ENCODE results near the gene ATP6V1A. TPM values are rescaled to one million over a fixed set of nuclear protein-coding genes. Genes with fewer than 3 reads are reported as not detected.

ATP6V1A gene
- total RNA-seq, 1 experiment from 2014 or later = 43.8 TPM

DNA sequence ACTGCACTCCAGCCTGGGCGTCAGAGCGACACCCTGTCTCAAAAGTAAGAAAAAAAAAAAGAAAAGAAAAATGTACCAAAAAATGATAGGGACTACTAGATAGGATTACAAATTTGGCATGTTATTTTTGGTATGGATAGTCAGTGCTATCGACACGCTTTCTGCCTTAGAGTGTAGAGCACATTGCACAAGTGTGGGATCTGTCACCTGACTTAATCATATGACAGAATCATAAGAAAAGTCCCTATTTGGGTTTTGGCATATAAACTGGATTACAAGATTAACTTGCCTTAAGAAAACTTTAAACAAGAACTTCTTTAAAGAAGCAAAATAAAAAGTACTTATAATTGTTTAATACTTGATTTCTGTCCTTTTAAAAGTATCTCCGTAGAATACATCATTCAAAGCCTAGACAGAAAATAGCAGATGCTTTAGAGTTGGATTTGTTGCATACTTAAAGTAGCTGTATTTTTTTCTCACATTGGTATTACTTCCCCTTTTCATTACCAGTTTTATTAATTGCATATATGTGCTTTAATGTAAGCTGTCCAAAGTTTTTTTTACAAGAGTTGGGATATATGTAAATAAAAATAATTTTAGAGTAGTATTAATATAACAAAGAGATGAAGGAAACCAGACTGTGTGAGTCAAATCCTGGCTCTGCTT, 7.8 kb downstream of the ATP6V1A start:
- Histone ChIP-seq H3K4me3 (ENCODE audit: low read length) (no peak overlapping the region), H3K9me2 (replicated peaks; ENCODE audit: low read length) (no peaks in the 10 kb centered on the region), H3K36me3 (ENCODE audit: low read depth, low read length) (0 out of 2 replicates have a peak, but pooled peaks cover 3% of the 10 kb centered on the region), H3K9me3 (ENCODE audit: low read length) (no peaks in the 10 kb centered on the region), H3K9ac (ENCODE audit: low read length) (no peak overlapping the region), H3K4me2 (ENCODE audit: low read length) (no peak overlapping the region), H3K27ac (ENCODE audit: low read length) (no peak overlapping the region), H3F3A (ENCODE audit: low read length, unreplicated experiment) (no peaks in the 10 kb centered on the region), H4K20me1 (ENCODE audit: low read length) (no peaks in the 10 kb centered on the region), H3K4me1 (ENCODE audit: insufficient read depth, low read length) (no peaks in the 10 kb centered on the region), H3K79me2 (ENCODE audit: low read length) (peaks cover 55% of the 10 kb centered on the region), H3K27me3 (ENCODE audit: low read length) (no peaks in the 10 kb centered on the region), H2AFZ (ENCODE audit: low read length) (no peak overlapping the region)
- no TSS peak for BruUV-seq (replicated peaks)
- TF ChIP-seq EZH2 (IDR thresholded peaks at IDR 0.05; ENCODE audit: low read length, unreplicated experiment) (no peak), EZH2phosphoT487 (IDR thresholded peaks at IDR 0.05; ENCODE audit: borderline replicate concordance, low read length) (no peak)
- TF ChIP-seq, protein P1, sequence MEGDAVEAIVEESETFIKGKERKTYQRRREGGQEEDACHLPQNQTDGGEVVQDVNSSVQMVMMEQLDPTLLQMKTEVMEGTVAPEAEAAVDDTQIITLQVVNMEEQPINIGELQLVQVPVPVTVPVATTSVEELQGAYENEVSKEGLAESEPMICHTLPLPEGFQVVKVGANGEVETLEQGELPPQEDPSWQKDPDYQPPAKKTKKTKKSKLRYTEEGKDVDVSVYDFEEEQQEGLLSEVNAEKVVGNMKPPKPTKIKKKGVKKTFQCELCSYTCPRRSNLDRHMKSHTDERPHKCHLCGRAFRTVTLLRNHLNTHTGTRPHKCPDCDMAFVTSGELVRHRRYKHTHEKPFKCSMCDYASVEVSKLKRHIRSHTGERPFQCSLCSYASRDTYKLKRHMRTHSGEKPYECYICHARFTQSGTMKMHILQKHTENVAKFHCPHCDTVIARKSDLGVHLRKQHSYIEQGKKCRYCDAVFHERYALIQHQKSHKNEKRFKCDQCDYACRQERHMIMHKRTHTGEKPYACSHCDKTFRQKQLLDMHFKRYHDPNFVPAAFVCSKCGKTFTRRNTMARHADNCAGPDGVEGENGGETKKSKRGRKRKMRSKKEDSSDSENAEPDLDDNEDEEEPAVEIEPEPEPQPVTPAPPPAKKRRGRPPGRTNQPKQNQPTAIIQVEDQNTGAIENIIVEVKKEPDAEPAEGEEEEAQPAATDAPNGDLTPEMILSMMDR (conservative IDR thresholded peaks at IDR 0.05; ENCODE audit: low read depth, low read length) = no peak
- intact Hi-C loops (cut with micrococcal nuclease) = no loop called here
- ChIA-PET CTCF (no interaction called here), POLR2A (ENCODE audit: unreplicated experiment) (no interaction called here)
- DNase-seq (no peak), ATAC-seq (no peak)

DNA sequence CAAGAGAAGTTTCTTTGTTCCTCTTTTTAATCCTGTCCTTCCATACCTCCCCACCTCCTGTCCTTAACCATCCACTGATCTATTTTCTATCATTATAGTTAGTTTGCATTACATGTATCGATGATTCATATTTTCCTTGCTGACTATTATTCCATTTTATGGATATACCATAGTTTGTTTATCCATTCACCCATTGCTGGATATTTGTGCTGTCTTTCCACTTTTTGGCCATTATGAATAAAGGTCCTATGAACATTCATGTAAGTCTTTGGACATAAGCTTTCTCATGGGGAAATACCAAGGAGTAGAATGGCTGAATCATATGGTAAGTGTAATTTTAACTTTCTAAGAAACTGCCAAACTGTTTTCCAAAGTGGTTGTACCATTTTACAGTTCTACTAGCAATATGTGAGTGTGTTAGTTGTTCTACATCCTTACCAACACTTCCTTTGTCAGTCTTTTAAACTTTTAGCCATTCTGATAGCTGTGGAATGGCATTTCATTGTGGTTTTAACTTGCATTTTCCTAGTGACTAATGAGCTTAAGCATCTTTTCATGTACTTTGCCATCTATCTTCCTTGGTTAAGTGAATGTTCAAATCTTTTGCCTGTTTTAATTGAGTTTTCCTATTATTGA, 11.7 kb downstream of the ATP6V1A start:
- no peaks in the 10 kb centered on the region for H3K9me2 ChIP-seq (replicated peaks; ENCODE audit: low read length)
- no peaks in the 10 kb centered on the region for H4K20me1 ChIP-seq (ENCODE audit: low read length)
- H3K9me3 ChIP-seq (ENCODE audit: low read length) = no peaks in the 10 kb centered on the region
- ChIA-PET POLR2A (ENCODE audit: unreplicated experiment) (no interaction called here), CTCF (no interaction called here)
- H3K4me1 ChIP-seq (ENCODE audit: insufficient read depth, low read length) = no peaks in the 10 kb centered on the region
- H3K4me2 ChIP-seq (ENCODE audit: low read length) = no peak overlapping the region
- DNase-seq (no peak), ATAC-seq (no peak)
- H3K4me3 ChIP-seq (ENCODE audit: low read length) = no peak overlapping the region
- no peaks in the 10 kb centered on the region for H3F3A ChIP-seq (ENCODE audit: low read length, unreplicated experiment)
- no peak overlapping the region for H3K27ac ChIP-seq (ENCODE audit: low read length)
- TF ChIP-seq, protein P1 (conservative IDR thresholded peaks at IDR 0.05; ENCODE audit: low read depth, low read length) = no peak
- TF ChIP-seq EZH2phosphoT487 (IDR thresholded peaks at IDR 0.05; ENCODE audit: borderline replicate concordance, low read length) = no peak
- no peak for TF ChIP-seq EZH2 (IDR thresholded peaks at IDR 0.05; ENCODE audit: low read length, unreplicated experiment)
- peaks cover 23% of the 10 kb centered on the region for H3K79me2 ChIP-seq (ENCODE audit: low read length)
- no peak overlapping the region for H2AFZ ChIP-seq (ENCODE audit: low read length)
- 0 out of 2 replicates have a peak, but pooled peaks cover 3% of the 10 kb centered on the region for H3K36me3 ChIP-seq (ENCODE audit: low read depth, low read length)
- intact Hi-C loops (cut with micrococcal nuclease) = no loop called here
- no TSS peak for BruUV-seq (replicated peaks)
- no peak overlapping the region for H3K9ac ChIP-seq (ENCODE audit: low read length)
- H3K27me3 ChIP-seq (ENCODE audit: low read length) = no peaks in the 10 kb centered on the region

DNA sequence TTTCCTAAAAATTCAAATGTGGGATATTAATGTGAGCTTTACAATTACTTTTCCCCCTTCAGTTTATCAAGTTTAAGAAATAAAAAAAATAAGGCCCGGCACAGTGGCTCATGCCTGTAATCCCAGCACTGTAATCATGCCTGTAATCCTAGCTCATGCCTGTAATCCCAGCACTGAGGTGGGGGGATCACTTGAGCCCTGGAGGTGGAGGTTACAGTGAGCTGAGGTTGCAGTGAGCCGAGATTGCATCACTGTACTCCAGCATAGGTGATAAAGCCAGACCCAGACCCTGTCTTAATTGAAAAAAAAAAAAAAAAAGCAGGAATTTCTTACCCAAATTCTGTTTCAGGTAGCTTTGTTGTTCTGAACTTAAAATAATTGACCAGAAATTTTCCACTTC, 17.9 kb downstream of the ATP6V1A start:
- POLR2A ChIA-PET (ENCODE audit: unreplicated experiment) = no interaction called here
- H2AFZ ChIP-seq (ENCODE audit: low read length) = no peak overlapping the region
- CTCF ChIA-PET = no interaction called here
- no peak overlapping the region for H3K9ac ChIP-seq (ENCODE audit: low read length)
- H3K27ac ChIP-seq (ENCODE audit: low read length) = no peak overlapping the region
- DNase-seq (no peak), ATAC-seq (no peak)
- H3K4me1 ChIP-seq (ENCODE audit: insufficient read depth, low read length) = peaks cover 7% of the 10 kb centered on the region
- H3K9me2 ChIP-seq (replicated peaks; ENCODE audit: low read length) = no peaks in the 10 kb centered on the region
- no peaks in the 10 kb centered on the region for H3K27me3 ChIP-seq (ENCODE audit: low read length)
- no TSS peak for BruUV-seq (replicated peaks)
- no peak for TF ChIP-seq EZH2phosphoT487 (IDR thresholded peaks at IDR 0.05; ENCODE audit: borderline replicate concordance, low read length)
- TF ChIP-seq, protein P1 (conservative IDR thresholded peaks at IDR 0.05; ENCODE audit: low read depth, low read length) = no peak
- TF ChIP-seq EZH2 (IDR thresholded peaks at IDR 0.05; ENCODE audit: low read length, unreplicated experiment) = no peak
- H3K36me3 ChIP-seq (ENCODE audit: low read depth, low read length) = no peaks in the 10 kb centered on the region
- no peaks in the 10 kb centered on the region for H3K9me3 ChIP-seq (ENCODE audit: low read length)
- no peak overlapping the region for H3K4me3 ChIP-seq (ENCODE audit: low read length)
- peaks cover 3% of the 10 kb centered on the region; the same call in 1 of the 2 replicates for H3K79me2 ChIP-seq (ENCODE audit: low read length)
- H3K4me2 ChIP-seq (ENCODE audit: low read length) = no peak overlapping the region
- H3F3A ChIP-seq (ENCODE audit: low read length, unreplicated experiment) = no peaks in the 10 kb centered on the region
- no peaks in the 10 kb centered on the region for H4K20me1 ChIP-seq (ENCODE audit: low read length)
- intact Hi-C loops (cut with micrococcal nuclease) = no loop called here

Measured in PC-3 (cell line).